Pons (tissue), 1 donor: Measurements from ENCODE around the gene PDE4B.
"Not testable (repeated sequence)": the region's sequence is repeated elsewhere in the genome, so short reads cannot be mapped to it uniquely, and the experiment has no call there.

ENCODE experiments used
- DNase-seq: peaks from one replicate; pipeline ENCODE4 v3.0.0-alpha.2; 2016; ENCODE audit warnings: low spot score

PDE4B gene

DNA sequence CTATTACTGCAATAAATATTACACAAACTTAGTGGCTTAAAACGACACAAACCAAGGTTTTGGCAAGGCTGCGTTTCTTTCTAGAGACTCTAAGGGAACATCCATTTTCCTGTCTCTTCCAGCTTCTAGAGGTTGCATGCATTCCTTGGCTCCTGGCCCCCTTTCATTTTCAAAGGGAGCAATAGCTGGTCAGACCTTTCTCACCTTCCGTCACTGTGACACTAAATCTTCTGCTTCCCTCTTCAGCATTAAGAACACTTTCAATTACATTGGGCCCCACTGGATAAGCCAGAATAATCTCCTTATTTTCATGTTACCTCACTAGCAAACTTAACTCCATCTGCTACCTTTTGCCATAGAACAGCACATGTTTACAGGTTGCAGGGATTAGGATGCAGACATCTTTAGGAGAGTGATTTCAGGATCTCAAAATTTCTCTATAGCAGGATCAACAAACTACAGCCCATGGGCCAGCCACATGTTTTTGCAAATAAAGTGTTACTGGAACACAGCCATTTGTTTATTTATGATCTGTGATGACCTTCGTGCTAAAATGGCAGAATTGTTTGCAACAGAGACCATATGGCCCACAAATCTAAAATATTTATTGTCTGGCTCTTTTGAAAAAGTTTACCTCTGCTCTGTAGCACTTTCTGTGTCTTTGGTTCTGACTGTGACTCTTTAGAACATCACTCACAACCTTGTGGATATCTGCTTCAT is 519.7 kb downstream of the PDE4B start:
- DNase-seq = no peak

DNA sequence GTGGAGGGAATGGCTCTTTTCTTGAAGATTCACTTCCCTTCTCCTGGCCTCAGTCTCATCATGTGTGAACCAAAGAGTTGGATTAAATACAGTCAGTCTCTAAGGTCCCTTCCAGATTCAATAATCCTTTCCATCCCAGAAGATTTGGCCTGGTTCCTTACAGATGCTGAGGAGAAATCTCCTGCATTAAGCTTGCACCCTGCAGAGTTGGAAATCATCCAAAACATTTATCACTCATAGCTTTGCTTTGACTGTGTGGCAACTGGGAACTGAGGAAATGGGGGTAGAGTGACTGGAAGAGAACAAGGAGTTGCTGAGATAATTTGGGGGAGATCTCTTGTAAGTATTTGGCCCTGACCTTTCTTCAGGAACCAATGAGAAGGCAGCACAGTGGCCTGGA is 520.7 kb downstream of the PDE4B start:
- no peak for DNase-seq

- DNase-seq = no peak
Observed at GRCh38 chr1:66315671-66316070, 523.0 kb downstream of the PDE4B start.

GRCh38 chr1:66316464-66317247 is 524.0 kb downstream of the PDE4B start:
- DNase-seq = no peak

GRCh38 chr1:66317248-66317515 is 524.5 kb downstream of the PDE4B start:
- DNase-seq = no peak

DNA sequence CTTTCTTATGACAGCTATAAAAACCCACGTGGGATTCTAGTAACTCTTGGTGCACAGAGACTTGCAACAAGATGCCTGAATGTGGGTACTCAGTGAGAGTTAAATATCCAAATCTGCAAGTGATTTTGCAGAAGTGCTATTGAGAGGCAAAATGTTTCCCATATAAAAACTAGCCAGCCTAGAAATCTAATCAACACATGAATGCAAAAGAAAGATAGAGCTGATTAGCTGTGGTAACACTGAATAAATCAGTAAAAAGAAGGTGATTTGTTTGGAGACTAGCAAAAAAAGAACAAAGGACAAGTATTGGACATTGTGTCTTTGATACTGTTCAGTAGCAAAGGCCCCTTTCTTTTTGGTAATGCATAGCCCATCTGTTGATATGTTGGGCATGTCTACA is 527.5 kb downstream of the PDE4B start:
- no peak for DNase-seq

DNA sequence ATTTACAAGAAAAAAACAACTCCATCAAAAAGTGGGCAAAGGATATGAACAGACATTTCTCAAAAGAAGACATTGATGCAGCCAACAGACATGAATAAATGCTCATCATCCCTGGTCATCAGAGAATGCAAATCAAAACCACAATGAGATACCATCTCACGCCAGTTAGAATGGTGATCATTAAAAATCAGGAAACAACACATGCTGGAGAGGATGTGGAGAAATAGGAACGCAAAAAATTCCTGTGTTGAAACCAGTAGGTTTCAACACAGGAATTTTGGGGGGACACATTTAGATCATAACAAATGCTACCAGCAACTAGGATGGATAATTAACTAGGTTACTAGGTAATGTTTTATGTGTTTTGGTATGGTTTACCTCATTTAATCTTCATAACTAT is 529.8 kb downstream of the PDE4B start:
- DNase-seq = not testable (repeated sequence)

DNA sequence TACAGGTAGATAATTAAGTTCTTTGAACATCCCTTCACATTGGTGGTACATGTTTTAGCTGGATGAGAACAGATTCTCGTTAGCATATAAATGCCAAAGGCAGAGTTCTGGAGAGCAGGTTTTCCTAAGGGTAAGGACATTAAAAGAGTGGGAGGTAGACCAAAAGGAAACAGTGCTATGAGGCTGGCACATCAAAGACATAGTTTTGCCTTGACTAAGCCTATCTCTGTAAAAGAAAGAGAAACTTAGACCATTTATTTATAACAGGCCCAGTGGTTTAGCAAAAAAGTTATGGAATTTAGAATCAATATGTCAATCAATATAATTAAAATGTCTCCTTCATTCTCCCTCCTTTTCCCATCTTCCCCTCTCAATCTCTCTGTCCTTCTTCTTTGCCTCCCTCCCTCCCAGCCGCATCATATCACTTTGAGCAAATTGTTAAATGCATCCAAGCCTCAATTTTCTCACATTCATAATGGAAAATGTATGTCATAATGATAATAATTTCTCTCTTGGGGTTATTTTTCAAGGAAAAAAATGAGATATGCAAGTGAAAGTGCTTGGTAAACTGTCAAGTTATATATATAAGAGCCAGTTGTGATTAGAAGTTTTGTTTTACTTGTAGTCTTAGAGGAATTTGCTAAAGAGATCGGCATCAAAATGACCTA is 531.4 kb downstream of the PDE4B start:
- no peak for DNase-seq

DNA sequence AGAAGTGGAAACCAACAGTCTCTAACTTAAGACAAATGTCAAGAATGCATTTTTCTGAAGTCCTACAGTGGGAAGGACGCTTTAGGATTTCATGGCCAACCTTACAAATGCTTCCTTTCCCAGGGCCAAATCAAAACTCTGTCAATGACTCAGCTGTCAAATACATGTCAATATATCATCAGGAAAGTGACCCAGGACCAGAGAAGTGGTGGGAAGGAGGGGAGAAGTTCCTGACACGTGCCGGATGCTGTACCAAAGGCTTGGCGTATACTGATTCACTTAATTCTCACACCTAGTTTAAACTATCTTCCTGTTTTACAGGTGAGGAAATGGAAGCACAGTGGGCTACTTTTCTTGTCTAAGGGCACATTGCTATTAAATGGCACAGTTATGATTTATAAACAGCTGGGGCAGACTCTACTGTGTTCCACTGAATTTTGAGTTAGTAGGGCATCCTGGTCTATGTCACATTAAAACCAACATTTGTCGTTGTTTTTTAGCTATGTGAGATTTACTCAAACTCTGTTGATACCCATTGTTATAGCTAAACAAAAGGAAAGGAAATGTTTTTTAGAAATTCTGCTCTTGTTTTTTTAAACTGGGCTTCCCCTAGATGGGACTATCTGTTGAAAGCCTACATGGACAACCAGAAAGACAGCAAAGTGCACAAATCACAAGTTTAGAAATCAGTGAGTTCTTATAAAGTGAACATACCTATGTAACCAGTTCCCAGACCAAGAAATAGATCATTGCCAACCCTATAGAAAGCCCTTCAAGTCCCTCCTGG is 533.1 kb downstream of the PDE4B start:
- DNase-seq = no peak

DNA sequence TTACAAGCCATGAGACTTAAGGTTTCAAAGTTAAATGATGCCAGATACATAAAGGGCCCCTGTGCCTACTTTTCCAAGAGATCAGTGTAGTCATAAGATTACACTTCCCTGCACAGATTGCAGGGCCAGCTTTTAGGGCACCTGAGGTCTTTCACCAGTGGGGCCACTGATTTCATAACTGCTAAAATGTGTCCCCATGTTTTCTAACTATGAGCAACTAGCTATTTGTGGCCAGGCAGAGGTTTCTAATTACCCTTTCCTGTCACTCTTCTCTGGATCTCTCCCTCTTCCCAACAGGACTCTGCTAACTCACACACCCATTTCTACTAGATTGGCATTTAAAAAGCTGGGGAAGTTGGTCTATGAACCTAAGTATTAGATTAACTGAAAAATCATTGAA is 534.2 kb downstream of the PDE4B start:
- DNase-seq = no peak

DNA sequence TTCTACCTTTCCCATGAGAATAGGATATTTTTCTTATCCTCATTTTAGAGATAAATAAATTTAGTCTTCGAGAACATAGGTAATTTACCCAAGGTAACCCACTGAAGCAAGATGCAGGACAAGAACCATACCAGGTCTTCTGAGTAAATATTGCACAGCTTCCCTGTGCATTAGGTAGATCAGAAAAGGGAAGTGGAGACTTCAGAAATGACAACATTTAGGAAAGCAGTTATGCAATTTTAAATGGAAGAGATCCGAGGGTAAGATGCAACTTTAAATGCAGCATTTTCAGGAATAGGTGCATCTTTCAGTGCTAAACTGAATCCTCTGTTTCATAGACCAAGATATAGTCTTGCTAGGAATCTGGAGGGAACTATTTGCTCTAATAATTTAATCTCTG is 534.9 kb downstream of the PDE4B start:
- no peak for DNase-seq

DNA sequence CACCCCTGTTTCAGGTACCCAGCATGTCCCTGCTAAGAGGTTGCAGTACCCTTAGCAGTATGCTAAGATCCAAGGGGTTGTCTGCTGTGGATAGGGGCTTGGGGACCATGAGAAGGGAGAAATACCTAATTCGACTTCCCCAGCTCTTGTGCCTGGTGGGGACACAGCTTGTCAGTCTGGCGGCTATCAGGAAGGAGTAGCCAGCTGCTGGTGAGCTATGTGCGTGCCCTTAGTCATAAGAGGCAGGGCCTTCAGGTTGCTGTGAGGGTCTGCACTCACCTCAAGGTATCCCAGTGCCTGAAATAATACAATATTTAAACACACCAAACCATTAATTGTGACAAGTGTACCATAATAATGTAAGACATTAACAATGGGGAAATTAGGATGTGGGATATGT is 536.2 kb downstream of the PDE4B start:
- DNase-seq = no peak

GRCh38 chr1:66330722-66331141 is 538.0 kb downstream of the PDE4B start:
- DNase-seq = no peak

DNA sequence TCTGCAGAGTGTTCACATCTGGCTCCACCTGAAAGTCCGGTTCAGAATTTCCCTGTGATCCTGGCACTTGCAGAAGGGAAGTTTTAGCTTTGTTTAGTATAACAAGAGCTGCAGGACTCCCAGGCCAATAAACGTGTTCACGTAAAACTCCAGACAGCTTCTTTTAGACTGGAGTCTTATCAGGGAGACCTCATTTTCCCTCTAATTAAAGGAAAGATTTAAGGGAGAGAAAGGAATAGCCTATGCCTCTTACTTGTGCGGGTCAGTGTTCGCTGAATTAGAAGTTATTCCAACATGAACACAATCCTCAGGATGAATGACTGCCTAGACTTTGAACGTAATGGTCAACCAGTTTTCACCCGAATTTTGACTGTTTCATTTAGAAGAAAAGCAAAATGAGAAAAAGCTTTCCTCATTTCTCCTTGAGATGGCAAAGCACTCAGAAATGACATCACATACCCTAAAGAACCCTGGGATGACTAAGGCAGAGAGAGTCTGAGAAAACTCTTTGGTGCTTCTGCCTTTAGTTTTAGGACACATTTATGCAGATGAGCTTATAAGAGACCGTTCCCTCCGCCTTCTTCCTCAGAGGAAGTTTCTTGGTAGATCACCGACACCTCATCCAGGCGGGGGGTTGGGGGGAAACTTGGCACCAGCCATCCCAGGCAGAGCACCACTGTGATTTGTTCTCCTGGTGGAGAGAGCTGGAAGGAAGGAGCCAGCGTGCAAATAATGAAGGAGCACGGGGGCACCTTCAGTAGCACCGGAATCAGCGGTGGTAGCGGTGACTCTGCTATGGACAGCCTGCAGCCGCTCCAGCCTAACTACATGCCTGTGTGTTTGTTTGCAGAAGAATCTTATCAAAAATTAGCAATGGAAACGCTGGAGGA is 539.2 kb downstream of the PDE4B start:
- peak; percentile 57 for DNase-seq

DNA sequence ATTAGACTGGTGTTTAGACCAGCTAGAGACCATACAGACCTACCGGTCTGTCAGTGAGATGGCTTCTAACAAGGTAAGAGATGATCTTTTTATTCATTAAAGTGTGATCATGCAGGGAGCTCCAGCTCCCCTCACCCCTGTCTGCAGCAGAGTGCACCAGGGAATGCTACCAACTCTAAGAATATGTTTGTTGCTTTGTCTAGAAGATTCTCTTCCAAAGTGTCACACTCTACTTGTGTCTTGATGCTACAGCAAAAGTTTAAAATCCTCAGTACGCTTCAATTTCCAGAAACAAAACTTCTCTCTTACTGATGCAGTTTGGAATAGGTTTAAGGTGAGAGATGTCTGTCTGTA is 539.8 kb downstream of the PDE4B start:
- DNase-seq = no peak

DNA sequence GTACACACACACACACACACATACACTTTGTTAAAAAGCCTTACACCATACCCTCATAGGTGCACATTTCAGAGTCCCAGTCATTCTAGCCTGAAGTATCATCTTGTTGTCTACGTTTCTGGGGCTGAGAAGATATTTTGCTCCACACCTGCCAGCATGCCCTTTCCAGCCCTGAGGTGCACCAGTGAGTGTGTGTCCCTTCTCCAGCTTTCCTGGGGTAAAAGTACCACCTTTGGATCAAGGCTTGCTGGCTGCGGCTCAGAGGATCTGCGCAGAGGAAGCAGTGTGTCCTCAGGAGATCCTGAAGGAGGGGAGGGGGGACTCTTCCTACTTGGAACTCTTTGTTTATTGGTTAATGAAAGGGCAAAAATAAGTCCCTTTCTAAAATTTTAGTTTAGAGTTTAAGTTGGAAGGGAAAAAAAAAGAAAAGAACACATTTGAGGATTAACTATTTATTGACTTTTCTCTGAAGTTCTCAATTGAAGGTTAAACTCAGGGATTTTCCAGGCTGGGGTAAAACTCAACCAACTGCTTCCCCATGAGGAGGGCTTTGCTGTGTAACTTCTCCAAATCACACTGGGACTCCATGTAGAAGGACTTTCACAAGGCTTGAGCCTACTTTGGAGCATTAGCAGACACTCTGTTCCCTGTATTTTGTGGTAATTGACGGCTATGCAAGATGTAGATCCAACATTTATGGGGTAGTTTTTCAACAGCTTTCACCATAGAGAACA is 540.9 kb downstream of the PDE4B start:
- DNase-seq = no peak

DNA sequence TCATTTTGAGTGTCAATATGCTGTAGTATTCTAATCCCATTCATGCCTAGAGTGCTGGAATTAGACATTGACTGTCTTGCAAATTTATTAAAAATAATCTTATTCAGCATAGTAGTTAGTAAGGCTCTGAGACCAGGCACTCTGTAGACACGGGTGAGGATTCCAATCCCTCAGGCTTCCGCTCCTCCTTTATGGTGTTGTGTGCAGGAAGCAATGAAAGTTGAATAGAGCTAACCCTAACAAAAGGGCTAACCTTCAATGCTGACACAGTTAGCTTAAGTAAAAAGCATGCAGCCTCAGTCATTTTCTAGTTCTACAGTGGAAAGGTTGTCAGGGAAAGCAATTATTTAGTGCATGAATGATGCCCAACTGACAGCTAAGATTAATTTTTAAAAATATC is 541.6 kb downstream of the PDE4B start:
- no peak for DNase-seq

- no peak for DNase-seq
Observed at GRCh38 chr1:66335125-66335524, 542.4 kb downstream of the PDE4B start.

DNA sequence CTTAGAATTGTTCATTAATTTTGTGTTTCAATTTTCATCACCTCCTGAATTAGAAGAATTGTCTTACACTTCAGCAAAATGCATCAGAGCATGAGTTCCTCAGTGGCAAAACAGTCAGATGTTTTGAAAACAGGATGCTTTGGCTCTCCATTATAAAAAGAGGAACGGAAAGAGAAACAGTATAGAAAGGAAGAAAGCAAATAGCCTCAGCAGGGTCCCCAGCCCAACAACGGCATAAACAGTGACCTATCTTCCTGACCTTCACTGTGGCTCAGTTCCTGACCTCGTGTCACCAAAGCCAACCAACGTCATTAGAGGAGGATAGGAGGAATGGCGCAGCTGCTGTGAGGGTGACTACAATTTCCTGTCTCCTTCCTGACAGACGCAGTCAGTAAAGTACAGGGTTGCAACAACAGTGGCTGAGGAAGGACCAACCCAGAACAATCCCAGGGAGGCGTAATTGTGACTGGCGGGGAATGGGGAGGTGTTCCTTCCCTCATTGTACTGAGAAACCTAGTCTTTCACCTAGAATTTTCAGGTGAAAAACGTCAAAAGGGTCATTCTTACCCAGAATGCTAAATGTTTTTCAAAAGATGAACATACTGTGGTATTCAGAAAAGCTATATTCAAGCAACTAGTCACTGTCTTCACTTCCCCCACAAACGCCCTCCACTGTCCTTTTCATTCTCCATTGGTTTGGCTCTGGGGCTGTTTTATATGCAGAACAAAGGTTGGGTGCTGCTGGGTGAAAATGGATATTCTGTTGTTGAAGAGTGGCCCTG is 543.4 kb downstream of the PDE4B start:
- peak; percentile 91 for DNase-seq

DNA sequence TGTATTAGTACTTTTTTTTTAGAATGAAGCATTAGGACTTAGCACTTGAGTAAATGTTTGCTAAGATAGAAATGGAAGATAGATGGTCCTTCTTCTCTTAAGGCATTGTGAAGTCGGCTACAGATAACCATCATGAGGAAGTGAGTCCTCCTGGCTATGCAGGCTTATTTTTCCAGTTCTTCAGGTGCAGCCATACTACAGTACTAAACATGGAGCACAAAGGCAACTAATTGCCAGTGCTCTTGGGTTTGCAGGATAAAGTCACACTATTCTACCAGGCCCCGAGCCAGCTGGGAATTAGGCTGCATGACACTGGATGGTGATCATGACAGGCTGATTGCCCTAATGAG is 543.9 kb downstream of the PDE4B start:
- no peak for DNase-seq
